ENCODE data around the gene TENM3.

The TENM3 gene

DNA sequence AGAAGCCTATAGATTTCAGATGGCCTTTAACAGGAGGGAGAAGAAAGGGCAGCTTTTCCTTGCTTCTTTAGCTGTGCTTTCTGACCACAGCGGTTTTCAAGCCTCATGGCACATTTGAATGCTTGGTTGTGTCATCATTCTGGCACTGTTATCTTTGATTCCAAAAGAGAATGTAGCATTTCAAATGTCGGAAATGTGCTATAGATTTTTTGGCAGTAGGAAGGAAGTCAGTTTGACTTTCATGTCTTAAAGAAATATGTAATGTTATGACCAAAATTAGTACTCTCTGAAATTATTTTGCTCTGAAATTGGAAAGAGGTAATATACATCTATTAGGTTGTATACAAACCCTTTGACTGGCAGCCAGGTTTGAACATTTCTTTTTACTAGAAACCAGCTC lies 171.9 kb downstream of the TENM3 start:
- H3K4me3 ChIP-seq (ENCODE audit: control insufficient read depth, low read depth, low read length): no peak overlapping the region
- TF ChIP-seq, protein P1, sequence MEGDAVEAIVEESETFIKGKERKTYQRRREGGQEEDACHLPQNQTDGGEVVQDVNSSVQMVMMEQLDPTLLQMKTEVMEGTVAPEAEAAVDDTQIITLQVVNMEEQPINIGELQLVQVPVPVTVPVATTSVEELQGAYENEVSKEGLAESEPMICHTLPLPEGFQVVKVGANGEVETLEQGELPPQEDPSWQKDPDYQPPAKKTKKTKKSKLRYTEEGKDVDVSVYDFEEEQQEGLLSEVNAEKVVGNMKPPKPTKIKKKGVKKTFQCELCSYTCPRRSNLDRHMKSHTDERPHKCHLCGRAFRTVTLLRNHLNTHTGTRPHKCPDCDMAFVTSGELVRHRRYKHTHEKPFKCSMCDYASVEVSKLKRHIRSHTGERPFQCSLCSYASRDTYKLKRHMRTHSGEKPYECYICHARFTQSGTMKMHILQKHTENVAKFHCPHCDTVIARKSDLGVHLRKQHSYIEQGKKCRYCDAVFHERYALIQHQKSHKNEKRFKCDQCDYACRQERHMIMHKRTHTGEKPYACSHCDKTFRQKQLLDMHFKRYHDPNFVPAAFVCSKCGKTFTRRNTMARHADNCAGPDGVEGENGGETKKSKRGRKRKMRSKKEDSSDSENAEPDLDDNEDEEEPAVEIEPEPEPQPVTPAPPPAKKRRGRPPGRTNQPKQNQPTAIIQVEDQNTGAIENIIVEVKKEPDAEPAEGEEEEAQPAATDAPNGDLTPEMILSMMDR (IDR thresholded peaks at IDR 0.05; ENCODE audit: control insufficient read depth, insufficient read depth, low read depth, low read length, missing control alignments): no peak
- no peak for DNase-seq (ENCODE audit: low read depth)

DNA sequence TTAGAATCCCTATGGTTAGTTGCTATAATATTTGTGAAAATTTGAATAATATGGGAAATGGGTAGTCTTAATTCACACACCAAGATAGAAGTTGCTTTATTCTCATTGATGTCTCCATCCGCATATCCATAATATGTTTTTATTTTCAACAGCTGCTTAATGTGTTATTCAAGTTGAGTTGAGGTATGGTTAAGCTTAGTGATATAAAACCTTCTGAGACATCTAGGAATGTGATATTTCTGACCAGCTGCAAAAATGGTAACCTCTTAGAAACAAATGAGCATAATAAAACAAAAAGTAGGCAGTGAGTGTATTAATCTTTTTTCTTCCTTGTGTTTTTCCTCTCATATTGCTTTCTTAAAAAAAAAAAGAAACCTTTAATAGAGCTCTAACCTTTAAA lies 172.9 kb downstream of the TENM3 start:
- DNase-seq (ENCODE audit: low read depth): no peak
- TF ChIP-seq, protein P1 (IDR thresholded peaks at IDR 0.05; ENCODE audit: control insufficient read depth, insufficient read depth, low read depth, low read length, missing control alignments): no peak
- no peak overlapping the region for H3K4me3 ChIP-seq (ENCODE audit: control insufficient read depth, low read depth, low read length)

DNA sequence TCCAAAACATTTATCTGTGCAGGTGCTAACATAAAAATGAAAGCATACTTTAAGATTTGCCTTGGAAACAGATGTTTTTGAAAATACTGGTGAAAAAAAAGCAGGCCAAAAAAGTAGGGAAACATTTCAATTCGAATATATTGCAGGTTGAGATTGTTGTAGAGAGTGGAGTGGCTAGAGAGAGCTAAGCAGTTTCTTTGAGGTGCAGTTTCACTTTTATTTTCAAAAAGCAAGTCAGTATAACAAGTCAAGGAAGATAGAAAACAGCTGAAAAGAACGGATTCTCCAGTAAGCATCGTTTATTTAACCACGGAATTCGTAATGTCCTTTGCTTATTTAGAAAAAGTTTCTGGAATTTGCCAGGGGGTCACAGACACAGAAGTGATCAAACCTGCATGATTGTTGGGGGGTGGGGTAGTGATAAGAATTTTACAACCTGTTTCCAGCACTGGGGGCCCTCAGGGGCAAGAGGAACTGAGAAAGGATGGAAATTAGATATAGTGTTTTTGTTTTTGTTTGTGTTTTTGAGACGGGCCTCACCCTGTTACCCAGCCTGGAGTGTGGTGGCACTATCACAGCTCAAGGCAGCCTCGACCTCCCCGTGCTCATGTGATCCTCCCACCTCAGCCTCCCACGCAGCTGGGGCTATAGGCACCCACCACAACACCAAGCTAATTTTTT lies 175.0 kb downstream of the TENM3 start:
- DNase-seq (ENCODE audit: low read depth): no peak
- TF ChIP-seq, protein P1 (IDR thresholded peaks at IDR 0.05; ENCODE audit: control insufficient read depth, insufficient read depth, low read depth, low read length, missing control alignments): no peak
- H3K4me3 ChIP-seq (ENCODE audit: control insufficient read depth, low read depth, low read length): no peak overlapping the region

DNA sequence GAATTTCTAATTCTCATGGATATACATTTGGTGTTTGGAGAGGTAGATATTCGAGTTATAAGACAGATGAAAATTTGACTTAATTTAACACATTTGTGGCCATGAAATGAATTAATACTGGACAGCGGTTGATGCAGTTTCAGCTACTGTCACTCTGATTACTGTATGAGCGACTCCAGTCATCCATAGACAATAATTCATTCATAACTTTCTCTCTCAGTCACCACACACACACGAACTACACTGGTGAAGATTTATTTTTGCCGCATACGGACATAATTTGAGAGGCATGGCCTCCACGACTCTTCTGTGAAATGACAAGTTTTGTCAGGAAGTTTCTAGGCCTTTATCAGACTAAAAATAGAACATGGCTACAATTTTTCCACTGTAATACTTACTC lies 177.0 kb downstream of the TENM3 start:
- DNase-seq (ENCODE audit: low read depth): no peak
- TF ChIP-seq, protein P1 (IDR thresholded peaks at IDR 0.05; ENCODE audit: control insufficient read depth, insufficient read depth, low read depth, low read length, missing control alignments): no peak
- no peak overlapping the region for H3K4me3 ChIP-seq (ENCODE audit: control insufficient read depth, low read depth, low read length)

DNA sequence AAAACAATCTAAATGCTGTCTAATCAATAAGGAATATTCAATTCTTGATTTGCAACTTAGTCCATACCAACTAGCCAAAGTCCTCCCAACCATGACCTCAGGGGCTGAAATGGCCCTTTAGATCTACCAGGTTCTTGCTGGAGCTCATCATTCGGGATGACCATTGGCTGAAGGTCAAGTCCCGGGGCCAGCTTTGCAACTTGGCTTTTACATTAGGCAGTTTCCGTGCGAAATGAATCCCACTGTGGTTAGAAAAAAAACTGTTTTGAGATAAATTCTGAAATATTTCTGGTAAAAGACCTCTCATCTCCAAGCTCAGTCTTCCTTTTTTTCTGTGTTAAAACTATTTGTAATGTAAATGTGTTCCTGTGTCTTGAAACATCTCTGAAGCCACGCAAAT lies 178.6 kb downstream of the TENM3 start:
- no peak overlapping the region for H3K4me3 ChIP-seq (ENCODE audit: control insufficient read depth, low read depth, low read length)
- DNase-seq (ENCODE audit: low read depth): no peak
- TF ChIP-seq, protein P1 (IDR thresholded peaks at IDR 0.05; ENCODE audit: control insufficient read depth, insufficient read depth, low read depth, low read length, missing control alignments): no peak

DNA sequence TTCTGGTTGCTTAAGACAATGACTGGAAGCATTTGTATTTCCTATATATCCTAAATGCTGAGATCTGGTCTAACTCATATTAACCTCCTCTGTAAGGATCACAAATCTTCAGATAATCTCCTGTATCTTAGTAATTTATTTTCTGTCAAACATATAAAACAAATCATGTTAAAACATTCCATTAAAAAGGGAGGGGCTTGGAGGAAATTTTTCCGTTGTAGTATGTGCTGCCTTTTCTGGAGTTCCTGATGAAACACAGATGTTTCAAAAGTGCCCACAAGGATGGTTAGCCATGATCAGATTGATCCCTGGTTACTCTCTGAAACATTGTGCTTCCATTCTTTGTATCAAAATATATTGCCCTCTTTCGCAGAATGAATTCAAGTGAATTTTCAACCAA lies 182.1 kb downstream of the TENM3 start:
- TF ChIP-seq, protein P1 (IDR thresholded peaks at IDR 0.05; ENCODE audit: control insufficient read depth, insufficient read depth, low read depth, low read length, missing control alignments): no peak
- no peak overlapping the region for H3K4me3 ChIP-seq (ENCODE audit: control insufficient read depth, low read depth, low read length)
- no peak for DNase-seq (ENCODE audit: low read depth)
